ENCODE results near the gene LITAF.
"Not testable (repeated sequence)": the region's sequence is repeated elsewhere in the genome, so short reads cannot be mapped to it uniquely, and the experiment has no call there.

LITAF gene

DNA sequence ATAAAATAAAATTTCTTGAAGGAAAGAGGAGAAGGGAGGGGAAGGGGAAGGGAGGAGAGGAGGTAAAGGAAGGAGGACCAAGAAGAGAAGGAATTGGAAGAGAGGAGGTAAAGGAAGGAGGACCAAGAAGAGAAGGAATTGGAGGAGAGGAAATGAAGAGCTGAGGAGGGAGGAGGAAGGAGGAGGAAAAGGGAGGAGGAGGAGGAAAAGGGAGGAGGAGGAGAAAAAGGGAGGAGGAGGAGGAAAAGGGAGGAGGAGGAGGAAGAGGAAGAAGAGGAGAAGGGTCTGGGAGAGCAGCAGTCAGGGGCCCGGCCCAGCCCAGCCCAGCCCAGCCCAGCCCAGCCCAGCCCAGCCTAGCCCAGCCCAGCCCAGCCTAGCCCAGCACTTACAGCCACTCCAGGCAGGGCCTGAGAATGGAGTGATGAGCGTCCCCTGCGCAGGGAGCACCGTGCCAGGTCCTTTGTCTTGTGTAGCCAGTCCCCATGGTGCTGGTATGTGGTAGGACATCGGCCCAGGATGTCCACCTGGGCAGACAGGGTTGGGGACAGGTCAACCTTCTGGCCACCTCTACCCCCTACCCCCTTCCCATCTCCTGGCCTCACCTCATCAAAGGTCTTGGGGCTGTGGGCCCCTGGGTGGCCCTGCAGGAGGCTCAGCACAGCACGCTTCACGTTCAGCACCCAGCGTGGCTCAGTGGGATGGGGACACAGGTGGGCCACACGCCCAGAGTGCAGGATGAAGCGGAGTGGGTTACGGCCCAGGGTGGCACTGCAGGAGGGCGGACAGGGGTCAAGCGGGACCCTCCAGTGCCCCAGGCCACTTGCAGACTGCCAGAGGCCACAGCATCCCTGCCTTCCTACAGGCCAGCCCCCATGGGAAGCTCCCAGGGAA is 70.9 kb downstream of the LITAF start:
- no peak for DNase-seq

DNA sequence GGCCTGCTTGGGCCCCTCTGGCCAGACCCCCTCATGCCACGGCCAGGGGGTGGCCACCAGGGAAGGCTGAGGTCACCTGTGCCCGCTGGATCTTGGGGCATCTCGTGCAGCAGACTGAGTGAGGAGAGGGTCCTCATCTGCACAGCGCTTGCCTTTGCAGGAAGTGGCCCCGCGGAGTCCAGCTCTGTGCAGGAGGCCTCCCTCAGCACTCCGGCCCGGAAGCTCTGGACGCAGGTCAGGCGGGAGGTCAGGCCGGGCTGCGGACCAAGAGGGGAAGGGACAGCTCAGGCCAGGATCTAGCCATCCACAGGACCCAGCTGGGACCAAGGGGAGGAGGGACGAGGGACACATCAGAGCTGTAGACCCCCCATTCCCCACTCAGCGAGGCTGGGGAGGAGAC is 72.4 kb downstream of the LITAF start:
- DNase-seq = no peak

DNA sequence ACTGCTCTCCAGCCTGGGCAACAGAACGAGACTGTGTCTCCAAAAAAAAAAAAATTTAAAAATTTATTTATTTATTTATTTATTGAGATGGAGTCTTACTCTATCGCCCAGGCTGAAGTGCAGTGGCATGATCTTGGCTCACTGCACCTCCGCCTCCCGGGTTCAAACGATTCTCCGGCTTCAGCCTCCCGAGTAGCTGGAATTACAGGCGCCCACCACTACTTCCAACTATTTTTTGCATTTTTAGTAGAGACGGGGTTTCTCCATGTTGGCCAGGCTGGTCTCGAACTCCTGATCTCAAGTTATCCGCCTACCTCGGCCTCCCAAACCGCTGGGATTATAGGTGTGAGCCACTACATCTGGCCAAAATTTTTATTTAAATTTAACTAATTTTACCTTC is 73.4 kb downstream of the LITAF start:
- DNase-seq = not testable (repeated sequence)

DNA sequence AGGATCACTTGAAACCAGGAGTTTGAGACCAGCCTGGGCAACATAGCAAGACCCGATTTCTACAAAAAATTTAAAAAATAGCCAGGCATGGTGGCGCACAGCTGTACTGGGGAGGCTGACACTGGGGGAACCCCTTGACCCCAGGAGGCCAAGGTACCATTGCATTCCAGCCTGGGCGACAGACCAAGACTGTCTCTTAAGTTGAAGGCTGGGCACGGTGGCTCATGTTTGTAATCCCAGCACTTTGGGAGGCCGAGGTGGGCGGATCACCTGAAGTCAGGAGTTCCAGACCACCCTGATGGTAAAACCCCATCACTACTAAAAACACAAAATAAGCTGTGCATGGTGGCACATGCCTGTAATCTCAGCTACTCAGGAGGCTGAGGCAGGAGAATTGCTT is 74.9 kb downstream of the LITAF start:
- DNase-seq = no peak

DNA sequence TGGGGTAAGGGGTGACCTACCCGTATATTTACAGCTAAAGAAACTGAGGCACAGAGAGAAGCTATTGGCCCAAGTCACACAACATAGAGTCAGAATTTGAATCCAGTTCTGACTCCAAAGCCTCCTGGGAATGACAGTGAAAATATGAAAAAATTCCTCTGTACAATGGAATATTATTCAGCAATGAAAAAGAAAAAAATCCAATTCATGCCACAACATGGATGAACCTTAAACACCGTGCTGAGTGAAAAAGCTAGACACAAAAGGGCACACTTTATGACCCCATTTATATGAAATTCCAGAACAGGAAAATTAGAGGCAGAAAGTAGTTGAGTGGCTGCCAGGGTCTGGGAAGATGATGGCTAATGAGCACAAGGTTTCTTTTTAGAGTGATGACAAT is 75.4 kb downstream of the LITAF start:
- no peak for DNase-seq

DNA sequence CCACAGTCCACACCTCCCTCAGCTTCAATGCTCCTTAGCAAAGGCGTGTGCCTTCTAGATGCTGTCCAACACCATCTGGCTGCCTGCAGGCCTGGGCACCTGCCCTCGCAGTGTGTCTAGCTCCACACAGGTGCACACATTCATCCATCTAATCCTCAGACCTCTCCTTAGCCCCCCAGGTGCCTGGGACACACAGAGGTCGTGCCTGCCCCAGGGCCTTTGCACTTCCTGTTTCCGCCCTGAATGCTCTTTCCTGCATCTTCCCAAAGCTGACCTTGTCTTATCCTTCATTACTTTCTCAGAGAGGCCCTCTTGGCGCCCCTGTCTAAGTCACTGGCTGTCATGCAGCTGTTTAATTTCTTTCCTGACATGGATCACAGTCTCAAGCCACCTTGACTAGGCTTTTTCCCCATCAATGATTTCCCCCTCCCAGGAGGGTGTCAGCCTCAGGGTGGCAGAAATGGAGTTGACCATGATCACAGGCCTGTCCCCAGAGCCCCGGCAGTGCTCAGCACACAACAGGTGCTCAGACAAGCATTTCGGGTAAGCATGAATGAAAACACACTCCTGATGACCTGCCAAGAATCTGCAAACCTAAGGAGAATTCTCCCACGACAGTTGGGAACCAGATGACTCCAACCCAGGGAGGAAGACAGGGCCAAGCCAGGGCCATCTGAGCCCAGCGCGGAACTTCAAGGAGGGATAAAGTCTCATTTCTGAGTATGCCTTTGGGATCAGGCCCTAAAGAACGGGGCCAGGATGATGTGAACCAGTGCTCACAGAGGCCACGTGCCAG is 76.3 kb downstream of the LITAF start:
- DNase-seq = no peak

DNA sequence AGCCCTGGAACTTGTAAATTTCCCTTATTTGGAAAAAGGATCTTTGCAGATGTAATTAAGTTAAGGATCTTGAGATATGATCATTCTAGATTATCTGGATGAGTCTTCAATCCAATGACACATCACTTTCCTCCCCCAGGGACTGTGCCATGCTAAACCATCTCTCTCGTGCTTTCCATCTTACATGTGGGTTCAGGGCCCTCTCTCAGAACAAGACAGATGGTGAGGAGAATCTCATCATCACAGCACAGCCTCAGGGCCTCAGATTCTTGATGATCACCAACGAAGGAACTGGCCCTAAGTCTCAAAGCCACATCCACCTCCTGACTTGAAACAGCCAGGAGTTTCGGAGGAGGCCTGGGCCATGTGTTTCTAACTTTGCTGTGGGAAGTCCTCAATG is 78.7 kb downstream of the LITAF start:
- DNase-seq = no peak

DNA sequence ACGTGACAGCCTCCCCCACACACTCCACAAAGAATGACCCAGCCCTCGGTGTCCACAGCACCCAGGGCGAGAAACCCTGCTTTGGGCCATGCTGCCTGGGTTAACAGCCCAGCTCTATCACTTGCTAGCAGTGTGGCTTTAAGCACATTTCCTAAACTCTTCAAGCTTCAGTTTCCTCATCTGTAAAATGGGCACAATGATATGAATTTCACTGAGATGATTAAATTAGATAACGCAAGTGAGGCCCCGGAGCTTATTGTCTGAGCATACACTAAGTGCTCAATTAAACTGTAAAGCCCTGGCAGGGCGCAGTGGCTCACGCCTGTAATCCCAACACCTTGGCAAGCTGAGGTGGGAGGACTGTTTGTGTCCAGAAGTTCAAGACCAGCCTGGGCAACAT is 79.4 kb downstream of the LITAF start:
- no peak for DNase-seq

DNA sequence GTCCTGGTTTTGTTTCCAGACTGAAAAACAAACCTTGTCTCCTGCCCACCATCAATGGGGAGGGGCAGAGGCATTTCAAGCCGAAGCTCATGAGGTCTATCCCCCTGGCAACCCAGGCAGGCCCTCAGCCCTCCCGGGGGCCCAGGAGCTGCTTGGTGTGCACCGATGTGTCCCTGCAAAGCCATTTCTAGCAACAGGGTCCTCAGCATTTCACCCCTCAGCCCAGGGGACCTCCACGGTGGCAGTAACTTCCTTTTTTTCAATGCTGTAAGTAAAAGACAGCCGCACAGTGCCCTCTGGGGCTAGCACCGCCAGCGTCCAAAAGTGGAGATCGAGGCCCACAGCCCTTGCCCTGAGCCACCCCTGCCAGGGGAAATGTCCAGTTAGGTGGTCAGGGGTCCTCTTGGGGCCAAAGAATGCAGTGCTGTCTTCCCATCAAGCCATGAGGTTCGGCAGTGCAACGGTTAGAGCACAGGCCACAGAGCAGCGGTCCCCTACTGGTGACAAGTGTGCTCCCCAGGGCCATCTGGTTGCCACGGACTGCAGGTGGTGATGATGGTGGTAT is 79.9 kb downstream of the LITAF start:
- DNase-seq = no peak

DNA sequence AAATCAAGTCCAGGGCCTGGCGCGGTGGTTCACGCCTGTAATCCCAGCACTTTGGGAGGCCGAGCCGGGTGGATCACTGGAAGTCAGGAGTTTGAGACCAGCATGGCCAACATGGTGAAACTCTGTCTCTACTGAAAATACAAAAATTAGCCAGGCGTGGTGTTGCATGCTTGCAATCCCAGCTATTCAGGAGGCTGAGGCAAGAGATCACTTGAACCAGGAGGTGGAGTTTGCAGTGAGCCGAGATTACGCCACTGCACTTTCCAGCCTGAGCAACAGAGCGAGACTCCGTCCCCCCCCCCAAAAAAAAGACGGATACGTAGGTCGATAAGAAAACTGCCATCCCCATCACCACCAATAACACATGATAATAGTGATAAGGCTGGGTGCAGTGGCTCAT is 82.5 kb downstream of the LITAF start:
- not testable (repeated sequence) for DNase-seq

DNA sequence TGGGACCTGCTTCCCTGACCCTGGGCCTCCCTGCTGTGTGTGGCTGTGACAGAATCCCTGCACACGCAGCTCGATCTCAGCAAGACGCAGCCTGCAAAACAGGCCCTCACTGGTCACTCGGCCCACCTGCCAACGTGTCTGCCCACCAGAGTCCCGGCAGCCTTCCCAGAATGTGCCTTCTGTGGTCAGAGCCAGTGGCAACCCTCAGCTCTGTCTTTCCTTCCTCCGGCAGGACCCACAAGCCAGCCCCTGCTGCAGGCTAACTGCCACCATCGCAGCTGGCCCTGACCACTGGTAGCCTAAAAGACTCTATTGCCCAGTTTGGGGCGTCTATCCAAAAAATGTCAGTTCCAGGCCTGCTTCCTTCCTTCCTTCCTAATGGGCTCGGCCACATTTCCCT is 83.2 kb downstream of the LITAF start:
- no peak for DNase-seq

DNA sequence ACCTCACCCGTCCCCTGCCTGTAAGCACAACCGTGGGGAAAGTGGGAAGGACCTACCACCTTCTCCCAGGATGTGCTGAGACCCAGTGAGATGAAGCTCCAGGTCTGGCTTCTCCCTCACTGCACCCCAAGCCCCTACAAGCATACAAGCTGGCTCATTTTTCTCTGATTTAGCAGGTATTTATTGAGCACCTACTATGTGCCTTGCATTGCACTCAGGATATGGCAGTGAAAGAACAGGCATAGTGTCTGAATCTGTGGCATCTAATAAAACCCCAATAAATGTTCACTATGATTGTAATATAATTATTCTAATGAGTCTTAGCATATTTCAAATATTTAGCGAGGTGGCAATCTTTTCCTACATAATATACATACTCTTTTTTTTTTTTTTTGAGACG is 84.5 kb downstream of the LITAF start:
- no peak for DNase-seq

DNA sequence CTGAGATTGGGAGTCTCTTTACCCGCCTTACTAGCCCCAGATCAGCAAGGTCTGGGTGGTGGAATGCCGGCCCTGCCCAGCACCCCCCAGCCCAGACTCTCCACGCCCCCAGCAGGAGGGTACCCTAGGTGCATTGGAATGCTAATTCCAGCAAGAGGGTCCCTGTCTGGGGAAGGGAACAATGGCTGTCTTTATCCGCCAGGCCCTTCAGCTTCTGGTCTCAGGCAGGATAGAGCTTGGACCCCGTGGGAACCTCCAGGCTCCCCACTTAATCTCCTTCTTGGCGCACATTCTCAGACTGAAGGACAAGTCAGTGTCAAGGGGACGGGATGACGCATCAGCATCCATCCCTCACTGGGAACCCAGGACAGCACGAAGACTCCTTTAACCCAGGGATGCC is 85.1 kb downstream of the LITAF start:
- no peak for DNase-seq

DNA sequence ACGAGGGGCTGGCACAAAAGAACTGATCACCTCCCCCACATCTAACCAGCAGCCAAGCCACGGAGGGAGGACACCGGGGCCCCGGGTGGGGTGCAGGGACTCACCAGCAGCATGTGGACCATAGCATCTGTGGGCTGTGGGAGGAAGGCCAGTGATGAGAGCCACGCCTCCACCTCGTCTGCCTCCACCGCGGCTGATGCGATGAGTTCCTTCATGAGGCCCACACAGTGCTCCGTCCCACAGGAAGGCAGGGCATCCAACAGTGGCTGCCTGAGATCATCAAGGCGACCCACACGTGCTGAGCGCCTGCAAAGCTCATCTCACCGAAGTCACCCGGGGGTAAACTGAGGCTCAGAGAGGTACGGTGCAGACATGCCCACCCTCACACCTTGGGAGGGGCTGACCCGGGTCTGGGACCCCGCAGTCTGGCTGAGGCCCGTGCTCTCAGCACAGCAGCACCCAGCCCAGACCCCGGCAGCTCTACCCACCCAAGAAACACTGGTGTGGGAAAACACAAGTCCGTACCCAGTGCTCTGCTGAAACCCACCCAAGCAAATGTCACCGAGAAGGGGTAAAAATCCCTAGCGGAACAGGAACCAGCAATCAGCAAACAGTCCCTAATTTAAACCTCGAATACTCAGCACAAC is 85.9 kb downstream of the LITAF start:
- no peak for DNase-seq

DNA sequence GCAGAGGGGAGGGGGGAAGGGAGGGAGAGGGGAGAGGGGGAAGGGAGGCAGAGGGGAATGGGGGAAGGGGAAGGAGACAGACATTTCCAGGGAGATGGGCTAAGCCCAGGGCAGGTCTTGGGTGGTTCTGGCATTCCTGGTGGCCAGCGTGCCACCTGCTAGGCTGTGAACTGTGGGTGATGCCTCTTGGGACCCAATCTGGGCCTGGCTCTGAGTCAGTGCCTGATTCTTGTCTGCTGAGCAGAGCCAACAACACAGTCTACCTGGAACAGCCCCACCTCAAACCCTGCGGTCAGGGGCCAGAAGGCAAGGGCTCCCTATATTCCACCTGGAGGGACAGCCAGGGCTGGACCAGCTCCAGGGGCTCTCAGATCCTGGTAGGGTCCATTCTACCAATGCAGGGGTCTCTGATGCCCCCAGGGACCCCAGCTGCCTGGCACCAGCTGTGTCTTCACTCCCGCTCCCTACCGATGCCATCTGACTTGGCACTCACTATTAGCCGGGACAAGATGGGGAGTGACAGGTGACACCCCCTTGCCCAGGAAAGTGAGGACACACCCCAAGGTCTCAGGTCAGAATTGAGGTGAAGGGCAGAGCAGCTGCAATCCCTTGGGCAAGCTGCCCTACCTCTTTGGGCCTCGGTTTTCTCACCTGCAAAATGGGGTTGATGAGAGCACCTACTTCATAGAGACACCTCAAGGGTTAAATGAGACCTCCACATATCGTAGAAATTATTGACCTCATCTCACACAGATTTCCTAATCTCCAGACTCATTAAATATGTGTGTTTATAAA is 87.2 kb downstream of the LITAF start:
- no peak for DNase-seq

DNA sequence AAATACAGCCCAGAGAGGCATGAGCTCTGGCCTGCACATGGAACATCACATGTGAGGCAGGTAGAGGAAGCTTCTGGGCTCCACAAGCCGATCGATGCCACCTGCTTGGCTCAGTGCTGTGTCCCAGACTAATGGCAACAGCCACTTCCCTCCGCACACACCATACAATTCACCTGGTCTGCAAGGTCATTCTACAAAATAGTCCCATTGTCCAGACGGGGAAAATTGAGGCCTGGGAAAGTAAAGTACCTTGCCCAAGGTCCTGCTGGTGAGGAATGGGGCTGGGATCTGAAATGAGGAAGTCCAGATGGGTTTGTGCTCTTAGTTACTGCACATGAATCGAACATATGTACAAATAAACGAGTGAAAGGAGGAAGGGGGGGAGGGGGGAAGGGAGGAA is 88.0 kb downstream of the LITAF start:
- no peak for DNase-seq

DNA sequence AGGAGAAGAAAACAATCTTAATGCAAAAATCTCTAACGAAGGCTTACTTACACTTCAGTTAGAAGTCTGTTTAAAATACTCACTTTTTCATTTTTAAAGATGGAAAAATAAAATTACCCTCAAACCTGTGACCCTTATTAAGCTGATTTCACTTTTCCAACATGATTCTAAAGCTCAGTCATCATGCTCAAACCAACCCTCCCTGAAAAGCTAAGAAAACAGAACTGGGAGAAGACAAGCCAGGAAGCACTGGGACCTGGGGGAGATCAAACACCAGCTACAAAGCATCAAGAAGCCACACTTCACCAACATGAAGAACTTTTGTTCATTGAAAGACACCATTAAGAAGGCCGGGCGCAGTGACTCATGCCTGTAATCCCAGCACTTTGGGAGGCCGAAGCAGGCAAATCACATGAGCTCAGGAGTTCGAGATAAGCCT is 88.8 kb downstream of the LITAF start:
- DNase-seq = no peak

Measured in stimulated activated naive CD4-positive, alpha-beta T cell treated with Interleukin-2 at 50 U/mL for 16 hours (primary cell).